GM23338 (cell line): ENCODE measurements around the gene C19orf47. TPM values are rescaled to one million over a fixed set of nuclear protein-coding genes. Genes with fewer than 3 reads are reported as not detected.
A peak's percentile ranks its signal among the peaks of the same experiment; 100 is the strongest.

Source experiments
- ATAC-seq: fragments of 200-7000 bp; cut with Tn5 transposase; 3 replicates; pipeline ENCODE4 v1.9.1; 2020
- DNase-seq: peaks from one replicate; pipeline ENCODE4 v3.0.0-alpha.2; 2015; ENCODE audit warnings: low spot score
- H2AFZ ChIP-seq: fragments of 200-600 bp; sonication (generic); 2 replicates; pipeline ENCODE4 v1.8.0; 2016; ENCODE audit warnings: antibody characterized with exemption, mild to moderate bottlenecking, moderate library complexity
- H3F3A ChIP-seq: fragments of 200-600 bp; sonication (generic); replicated peaks from 2 replicates; pipeline ENCODE4 v1.8.0; 2017; ENCODE audit warnings: antibody characterized with exemption, mixed run types, low read depth
- H3K27ac ChIP-seq: fragments of 200-600 bp; sonication (generic); 2 replicates; pipeline ENCODE4 v1.6.1; 2016; ENCODE audit warnings: low read depth
- H3K27me3 ChIP-seq: fragments of 200-600 bp; sonication (generic); 2 replicates; pipeline ENCODE4 v1.8.0; 2016; ENCODE audit warnings: mild to moderate bottlenecking, mixed run types, moderate library complexity; ENCODE audit not compliant: insufficient read depth
- H3K36me3 ChIP-seq: fragments of 200-600 bp; sonication (generic); 2 replicates; pipeline ENCODE4 v1.8.0; 2016; ENCODE audit warnings: mild to moderate bottlenecking; ENCODE audit not compliant: insufficient read depth
- H3K4me1 ChIP-seq: fragments of 200-600 bp; sonication (generic); 2 replicates; pipeline ENCODE4 v1.8.0; 2016; ENCODE audit warnings: mild to moderate bottlenecking, moderate library complexity; ENCODE audit not compliant: insufficient read depth
- H3K4me2 ChIP-seq: fragments of 200-600 bp; sonication (generic); 2 replicates; pipeline ENCODE4 v1.7.1; 2017; ENCODE audit warnings: mixed run types
- H3K4me3 ChIP-seq: fragments of 200-600 bp; sonication (generic); 2 replicates; pipeline ENCODE4 v1.6.1; 2016; ENCODE audit warnings: mixed run types
- H3K79me2 ChIP-seq: fragments of 200-600 bp; sonication (generic); replicated peaks from 2 replicates; pipeline ENCODE4 v1.8.0; 2017; ENCODE audit warnings: mild to moderate bottlenecking; ENCODE audit not compliant: insufficient read depth
- H3K9me2 ChIP-seq: fragments of 200-600 bp; sonication (generic); 2 replicates; pipeline ENCODE4 v1.8.0; 2017; ENCODE audit not compliant: insufficient read depth
- H4K20me1 ChIP-seq: fragments of 200-600 bp; sonication (generic); replicated peaks from 2 replicates; pipeline ENCODE4 v1.8.0; 2017; ENCODE audit warnings: mild to moderate bottlenecking; ENCODE audit not compliant: insufficient read depth
- H3K27ac Mint-ChIP-seq: 2 replicates; pipeline ENCODE4 v1.8.0; 2020; ENCODE audit warnings: inconsistent platforms, mild to moderate bottlenecking, moderate library complexity, mixed read lengths
- H3K27me3 Mint-ChIP-seq: 3 replicates; pipeline ENCODE4 v1.8.0; 2022; ENCODE audit warnings: low read depth, mild to moderate bottlenecking, moderate library complexity, mixed read lengths, inconsistent platforms; ENCODE audit not compliant: insufficient read depth, poor library complexity
- H3K36me3 Mint-ChIP-seq: 3 replicates; pipeline ENCODE4 v1.8.0; 2021; ENCODE audit warnings: low read depth, mild to moderate bottlenecking, inconsistent platforms, moderate library complexity, mixed read lengths
- H3K4me1 Mint-ChIP-seq: 3 replicates; pipeline ENCODE4 v1.8.0; 2020; ENCODE audit warnings: mild to moderate bottlenecking, inconsistent platforms, mixed read lengths
- H3K4me3 Mint-ChIP-seq: 3 replicates; pipeline ENCODE4 v1.8.0; 2021; ENCODE audit warnings: moderate library complexity, mild to moderate bottlenecking, inconsistent platforms, mixed read lengths
- H3K9me3 Mint-ChIP-seq: 3 replicates; pipeline ENCODE4 v1.8.0; 2020; ENCODE audit warnings: moderate library complexity, mild to moderate bottlenecking, inconsistent platforms, mixed read lengths
- CREB1 ChIP-seq: fragments of 250-450 bp; sonication (Bioruptor Pico); IDR thresholded peaks from 2 replicates; pipeline ENCODE4 v1.5.0; 2020; ENCODE audit warnings: low read depth, mild to moderate bottlenecking, moderate library complexity
- CTCF ChIP-seq, 2 experiments: fragments of 200-600 bp in 1 of 2; sonication (generic) in 1 of 2; conservative IDR thresholded peaks; 2 replicates each; pipeline versions ENCODE4 v1.5.1 to v1.6.1; 2016 to 2017; ENCODE audit warnings: antibody characterized with exemption in 2 of 2, low read depth in 2 of 2, mild to moderate bottlenecking in 2 of 2, moderate library complexity in 1 of 2
- EZH2 ChIP-seq: fragments of 200-600 bp; sonication (generic); IDR thresholded peaks from one replicate; pipeline ENCODE4 v1.8.0; 2017; ENCODE audit warnings: antibody characterized with exemption, mild to moderate bottlenecking, low read depth; ENCODE audit not compliant: unreplicated experiment
- EZH2phosphoT487 ChIP-seq: fragments of 200-600 bp; sonication (generic); IDR thresholded peaks from one replicate; pipeline ENCODE4 v1.8.1; 2018; ENCODE audit warnings: antibody characterized with exemption; ENCODE audit not compliant: unreplicated experiment
- JUNB ChIP-seq: IDR thresholded peaks from one replicate; pipeline ENCODE4 v1.6.1; 2016; ENCODE audit warnings: antibody characterized with exemption; ENCODE audit not compliant: unreplicated experiment
- NANOG ChIP-seq: IDR thresholded peaks from 2 replicates; pipeline ENCODE4 v1.6.1; 2016; ENCODE audit warnings: antibody characterized with exemption, borderline replicate concordance
- POLR2AphosphoS5 ChIP-seq: IDR thresholded peaks from 2 replicates; pipeline ENCODE4 v1.6.1; 2016; ENCODE audit warnings: antibody characterized with exemption, low read depth
- REST ChIP-seq: IDR thresholded peaks from one replicate; pipeline ENCODE4 v1.6.1; 2018; ENCODE audit warnings: antibody characterized with exemption; ENCODE audit not compliant: unreplicated experiment
- STAT1 ChIP-seq: IDR thresholded peaks from one replicate; pipeline ENCODE4 v1.6.1; 2016; ENCODE audit warnings: antibody characterized with exemption; ENCODE audit not compliant: unreplicated experiment
- ZNF114 ChIP-seq: fragments of 250-450 bp; sonication (Bioruptor Pico); IDR thresholded peaks from 2 replicates; pipeline ENCODE4 v1.5.0; 2020; ENCODE audit warnings: mild to moderate bottlenecking, moderate library complexity
- ZNF331 ChIP-seq: fragments of 250-450 bp; sonication (Bioruptor Pico); IDR thresholded peaks from 2 replicates; pipeline ENCODE4 v1.5.0; 2020; ENCODE audit warnings: low read depth, mild to moderate bottlenecking, moderate library complexity
- ZNF462 ChIP-seq: fragments of 250-450 bp; sonication (Bioruptor Pico); IDR thresholded peaks from 2 replicates; pipeline ENCODE4 v1.5.0; 2020; ENCODE audit warnings: mild to moderate bottlenecking, moderate library complexity
- polyA plus RNA-seq: library from polyadenylated mRNA; unstranded; fragments of >200 nt; fragmentation: Nextera tagmentation; extraction: Ambion mirVana; gene quantifications from 2 replicates; pipeline ENCODE4 v1.2.1, GENCODE V29; 2016
- total RNA-seq: library from RNA; depleted of rRNA; stranded (reverse); fragments of >200 nt; shearing (Covaris generic); gene quantifications from 2 replicates; pipeline ENCODE4 v1.2.3, GENCODE V29; 2014
- TF ChIP-seq, protein P1 (sequence below): IDR thresholded peaks from 2 replicates; pipeline ENCODE4 v1.6.1; 2016; ENCODE audit warnings: antibody characterized with exemption

The C19orf47 gene
- total and polyA plus RNA-seq, 2 experiments from 2014 or later, result 13.1 to 26.6 TPM

GRCh38 chr19:40274585-40275544 is 73.3 kb downstream of the C19orf47 start:
- H3K4me2 ChIP-seq, result peak overlapping the region; percentile 5; the same call in 1 of the 2 replicates
- Mint-ChIP-seq H3K9me3 (no peaks in the 10 kb centered on the region; the same call in 2 of the 3 replicates), H3K4me3 (no peak overlapping the region; the same call in 2 of the 3 replicates), H3K27me3 (peaks cover 4% of the 10 kb centered on the region), H3K4me1 (peaks cover 38% of the 10 kb centered on the region), H3K36me3 (peaks cover 4% of the 10 kb centered on the region; the same call in 1 of the 3 replicates), H3K27ac (peak overlapping the region; percentile 77)
- no peaks in the 10 kb centered on the region for H3F3A ChIP-seq
- ATAC-seq (peak; percentile 27), DNase-seq (no peak)
- H3K4me1 ChIP-seq, result peaks cover 13% of the 10 kb centered on the region
- no peaks in the 10 kb centered on the region for H3K9me2 ChIP-seq
- H4K20me1 ChIP-seq, result peaks cover 20% of the 10 kb centered on the region
- no peaks in the 10 kb centered on the region for H3K36me3 ChIP-seq
- no peak overlapping the region for H3K27ac ChIP-seq
- H3K27me3 ChIP-seq, result no peaks in the 10 kb centered on the region
- H3K79me2 ChIP-seq, result peaks cover 90% of the 10 kb centered on the region
- no peak overlapping the region for H3K4me3 ChIP-seq
- no peak for TF ChIP-seq EZH2
- TF ChIP-seq ZNF331 (CRISPR knock-in tag), result no peak
- no peak for TF ChIP-seq REST
- TF ChIP-seq STAT1, result no peak
- TF ChIP-seq NANOG, result no peak
- TF ChIP-seq CREB1 (CRISPR knock-in tag), result no peak
- TF ChIP-seq ZNF114 (CRISPR knock-in tag), result no peak
- no peak for TF ChIP-seq ZNF462 (CRISPR knock-in tag)
- TF ChIP-seq POLR2AphosphoS5, result no peak
- no peak for TF ChIP-seq CTCF (conservative IDR thresholded peaks at IDR 0.05; ENCODE audit: low read depth in 2 of 2)
- TF ChIP-seq JUNB, result no peak
- no peak for TF ChIP-seq EZH2phosphoT487
- TF ChIP-seq, protein P1, sequence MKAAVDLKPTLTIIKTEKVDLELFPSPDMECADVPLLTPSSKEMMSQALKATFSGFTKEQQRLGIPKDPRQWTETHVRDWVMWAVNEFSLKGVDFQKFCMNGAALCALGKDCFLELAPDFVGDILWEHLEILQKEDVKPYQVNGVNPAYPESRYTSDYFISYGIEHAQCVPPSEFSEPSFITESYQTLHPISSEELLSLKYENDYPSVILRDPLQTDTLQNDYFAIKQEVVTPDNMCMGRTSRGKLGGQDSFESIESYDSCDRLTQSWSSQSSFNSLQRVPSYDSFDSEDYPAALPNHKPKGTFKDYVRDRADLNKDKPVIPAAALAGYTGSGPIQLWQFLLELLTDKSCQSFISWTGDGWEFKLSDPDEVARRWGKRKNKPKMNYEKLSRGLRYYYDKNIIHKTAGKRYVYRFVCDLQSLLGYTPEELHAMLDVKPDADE, result no peak
- H2AFZ ChIP-seq, result no peak overlapping the region
